Thoracic aorta (tissue), 2 donors: ENCODE data around the gene ZEB2. TPM values are rescaled to one million over a fixed set of nuclear protein-coding genes. Genes with fewer than 3 reads are reported as not detected.

ENCODE experiments used
- ATAC-seq: fragments of 150-250 bp; one replicate; pipeline ENCODE4 v1.8.0; 2017; ENCODE audit warnings: low read depth; ENCODE audit not compliant: insufficient number of reproducible peaks, low FRiP score
- DNase-seq: peaks from one replicate; pipeline ENCODE4 v3.0.0-alpha.2; 2020; ENCODE audit warnings: low spot score
- H3K27ac ChIP-seq, 2 donors: fragments of 200-600 bp; sonication (generic); 1 replicate in 1 of 2; 2 replicates in 1 of 2; pipeline ENCODE4 v1.5.1; 2016; ENCODE audit warnings: mild to moderate bottlenecking in 2 of 2, moderate library complexity in 2 of 2
- H3K27me3 ChIP-seq: fragments of 200-600 bp; sonication (generic); replicated peaks from 2 replicates; pipeline ENCODE4 v1.6.0; 2016; ENCODE audit warnings: mild to moderate bottlenecking; ENCODE audit not compliant: insufficient read depth
- H3K36me3 ChIP-seq: fragments of 200-600 bp; sonication (generic); one replicate; pipeline ENCODE4 v1.5.1; 2016
- H3K4me1 ChIP-seq, 2 donors: fragments of 200-600 bp; sonication (generic); 1 replicate in 1 of 2; 2 replicates in 1 of 2; pipeline versions ENCODE4 v1.5.1 to v1.6.0; 2016; ENCODE audit warnings: low read depth in 2 of 2, mild to moderate bottlenecking in 1 of 2; ENCODE audit not compliant: control insufficient read depth in 1 of 2
- H3K4me3 ChIP-seq: fragments of 200-600 bp; sonication (generic); 2 replicates; pipeline ENCODE4 v1.5.1; 2016; ENCODE audit warnings: mild to moderate bottlenecking
- H3K9me3 ChIP-seq: fragments of 200-600 bp; sonication (generic); 2 replicates; pipeline ENCODE4 v1.5.1; 2016
- CTCF ChIP-seq: fragments of 200-600 bp; sonication (generic); IDR thresholded peaks from one replicate; pipeline ENCODE4 v1.5.1; 2019; ENCODE audit warnings: antibody characterized with exemption
- total RNA-seq, 2 donors: library from RNA; depleted of rRNA; stranded (reverse); fragments of >200 nt; gene quantifications; one replicate each; pipeline versions ENCODE4 v1.1.0 to v1.2.3, GENCODE V29; 2016

ZEB2 gene
- total RNA-seq, 2 donors from 2014 or later = 122 to 190 TPM

GRCh38 chr2:144382849-144383248 lies 137.1 kb downstream of the ZEB2 start:
- H3K4me3 ChIP-seq = no peak overlapping the region
- H3K27ac ChIP-seq = peak overlapping the region; percentile 3 to 58
- DNase-seq (no peak), ATAC-seq (peak; percentile 34)
- TF ChIP-seq CTCF = no peak
- H3K4me1 ChIP-seq = peaks cover 42 to 48% of the 10 kb centered on the region in 2 donors
- no peaks in the 10 kb centered on the region for H3K9me3 ChIP-seq
- H3K36me3 ChIP-seq = no peaks in the 10 kb centered on the region
- H3K27me3 ChIP-seq = no peaks in the 10 kb centered on the region

- ATAC-seq (no peak), DNase-seq (no peak)
- Histone ChIP-seq H3K4me1 (peaks cover 42 to 48% of the 10 kb centered on the region in 2 donors), H3K27ac (no peak overlapping the region), H3K27me3 (no peaks in the 10 kb centered on the region), H3K9me3 (no peaks in the 10 kb centered on the region), H3K4me3 (no peak overlapping the region), H3K36me3 (no peaks in the 10 kb centered on the region)
- TF ChIP-seq CTCF = no peak
These were observed 138.2 kb downstream of the ZEB2 start for GRCh38 chr2:144381716-144382115.

GRCh38 chr2:144379851-144380311 lies 140.0 kb downstream of the ZEB2 start:
- peak overlapping the region; percentile 67 for H3K4me3 ChIP-seq
- no peaks in the 10 kb centered on the region for H3K27me3 ChIP-seq
- ATAC-seq (peak; percentile 37), DNase-seq (no peak)
- H3K27ac ChIP-seq = peak overlapping the region; percentile 32 to 44
- H3K4me1 ChIP-seq = peaks cover 42 to 48% of the 10 kb centered on the region in 2 donors
- no peaks in the 10 kb centered on the region for H3K9me3 ChIP-seq
- TF ChIP-seq CTCF = no peak
- H3K36me3 ChIP-seq = no peaks in the 10 kb centered on the region

- Histone ChIP-seq H3K27ac (no peak overlapping the region), H3K9me3 (no peaks in the 10 kb centered on the region), H3K27me3 (no peaks in the 10 kb centered on the region), H3K4me3 (no peak overlapping the region), H3K36me3 (no peaks in the 10 kb centered on the region), H3K4me1 (peaks cover 34 to 37% of the 10 kb centered on the region in 2 donors)
- no peak for DNase-seq
- ATAC-seq = no peak
- no peak for TF ChIP-seq CTCF
These were observed 141.4 kb downstream of the ZEB2 start for GRCh38 chr2:144378551-144378950.

GRCh38 chr2:144377914-144378313 lies 142.0 kb downstream of the ZEB2 start:
- Histone ChIP-seq H3K27me3 (no peaks in the 10 kb centered on the region), H3K4me3 (no peak overlapping the region), H3K4me1 (peaks cover 31 to 35% of the 10 kb centered on the region in 2 donors), H3K36me3 (no peaks in the 10 kb centered on the region), H3K9me3 (no peaks in the 10 kb centered on the region), H3K27ac (no peak overlapping the region)
- ATAC-seq (no peak), DNase-seq (no peak)
- no peak for TF ChIP-seq CTCF
